HCT116 (cell line): ENCODE data around the gene FCMR. TPM values are rescaled to one million over a fixed set of nuclear protein-coding genes. Genes with fewer than 3 reads are reported as not detected.

Experiments used
- ATAC-seq: fragments of 200-7000 bp; cut with Tn5 transposase; 2 replicates; pipeline ENCODE4 v1.9.1; 2020; ENCODE audit warnings: mild to moderate bottlenecking, moderate library complexity
- BruUV-seq: library from RNA; stranded (reverse); fragments of 400-500 nt; replicated peaks from 2 replicates; lab custom pipeline; 2021; lab: Mats Ljungman, UMichigan
- CTCF ChIA-PET: fragments of 300-600 bp; sonication (Branson Sonifier 250); formaldehyde crosslinking; loops from one replicate; lab custom pipeline; 2021; ENCODE audit warnings: antibody characterized with exemption; lab: Charles Lee
- POLR2A ChIA-PET: fragments of 300-600, 350-600 bp; sonication (Branson Sonifier 250); formaldehyde crosslinking; loops from one replicate; lab custom pipeline; 2021; ENCODE audit warnings: antibody characterized with exemption; lab: Charles Lee
- RAD21 ChIA-PET, 2 experiments: fragments of 300-600 bp; sonication (Branson Sonifier 250); formaldehyde crosslinking; loops; one replicate each; lab custom pipeline; 2023; ENCODE audit warnings: low total read pairs in 2 of 2; ENCODE audit not compliant: uncharacterized antibody in 2 of 2, unreplicated experiment in 2 of 2, low non-redundant PET in 1 of 2; lab: Charles Lee
- DNase-seq: peaks from one replicate; pipeline ENCODE4 v3.0.0-alpha.2; 2010; ENCODE audit warnings: low read depth, low spot score
- H2AFZ ChIP-seq: fragments of 200-600 bp; shearing (Covaris generic), sonication (generic); 2 replicates; pipeline ENCODE4 v1.6.1; 2017; ENCODE audit warnings: low read depth, mixed run types, mixed read lengths, antibody characterized with exemption, low read length; ENCODE audit not compliant: poor library complexity, severe bottlenecking
- H3K27ac ChIP-seq: 2 replicates; pipeline ENCODE4 v1.5.1; 2012; ENCODE audit warnings: low read depth, low read length
- H3K27me3 ChIP-seq: fragments of 200-600 bp; sonication (generic); 2 replicates; pipeline ENCODE4 v1.6.1; 2016; ENCODE audit warnings: mixed run types, low read length, mixed read lengths; ENCODE audit not compliant: insufficient read depth
- H3K36me3 ChIP-seq, 2 experiments: fragments of 200-500 bp in 1 of 2; fragments of 200-600 bp in 1 of 2; sonication (Bioruptor generic) in 1 of 2; sonication (generic) in 1 of 2; 2 replicates each; pipeline versions ENCODE4 v1.5.1 to v1.6.1; 2014 to 2016; ENCODE audit warnings: low read length in 2 of 2, inconsistent platforms in 1 of 2, mixed read lengths in 1 of 2, mixed run types in 1 of 2; ENCODE audit not compliant: insufficient read depth in 2 of 2, control insufficient read depth in 1 of 2
- H3K4me1 ChIP-seq, 2 experiments: fragments of 200-600 bp in 1 of 2; sonication (generic) in 1 of 2; 2 replicates each; pipeline versions ENCODE4 v1.5.1 to v1.6.1; 2012 to 2017; ENCODE audit warnings: low read length in 2 of 2, inconsistent platforms in 1 of 2, mild to moderate bottlenecking in 1 of 2, mixed read lengths in 1 of 2, mixed run types in 1 of 2, moderate library complexity in 1 of 2; ENCODE audit not compliant: insufficient read depth in 2 of 2, control insufficient read depth in 1 of 2
- H3K4me2 ChIP-seq: fragments of 200-600 bp; sonication (generic); 2 replicates; pipeline ENCODE4 v1.6.1; 2017; ENCODE audit warnings: mixed run types, low read length, mixed read lengths
- H3K4me3 ChIP-seq, 2 experiments: fragments of 200-600 bp in 1 of 2; sonication (generic) in 1 of 2; replicated peaks in 1 of 2; 2 replicates each; pipeline ENCODE4 v1.5.1; 2011 to 2016; ENCODE audit warnings: low read length in 2 of 2, control low read depth in 1 of 2, low read depth in 1 of 2, mild to moderate bottlenecking in 1 of 2, mixed read lengths in 1 of 2, mixed run types in 1 of 2
- H3K79me2 ChIP-seq: fragments of 200-600 bp; sonication (generic); 2 replicates; pipeline ENCODE4 v1.6.1; 2017; ENCODE audit warnings: mild to moderate bottlenecking, mixed run types, low read length, moderate library complexity, mixed read lengths; ENCODE audit not compliant: insufficient read depth
- H3K9ac ChIP-seq: fragments of 200-600 bp; sonication (generic); 2 replicates; pipeline ENCODE4 v1.6.1; 2016; ENCODE audit warnings: low read length, mixed read lengths
- H3K9me2 ChIP-seq: fragments of 200-600 bp; sonication (generic), shearing (Covaris generic); 2 replicates; pipeline ENCODE4 v1.6.1; 2017; ENCODE audit warnings: mixed run types, mild to moderate bottlenecking, moderate library complexity; ENCODE audit not compliant: insufficient read depth
- H3K9me3 ChIP-seq, 2 experiments: fragments of 200-500 bp in 1 of 2; fragments of 200-600 bp in 1 of 2; sonication (Bioruptor generic) in 1 of 2; sonication (generic) in 1 of 2; 2 replicates each; pipeline ENCODE4 v1.6.1; 2014 to 2017; ENCODE audit warnings: low read length in 2 of 2, mixed read lengths in 2 of 2, inconsistent platforms in 1 of 2, low read depth in 1 of 2, mild to moderate bottlenecking in 1 of 2, mixed run types in 1 of 2, moderate library complexity in 1 of 2; ENCODE audit not compliant: control insufficient read depth in 1 of 2, insufficient read depth in 1 of 2
- H4K20me1 ChIP-seq: fragments of 200-600 bp; sonication (generic), shearing (Covaris generic); 2 replicates; pipeline ENCODE4 v1.6.1; 2017; ENCODE audit warnings: mixed run types, mild to moderate bottlenecking, moderate library complexity; ENCODE audit not compliant: insufficient read depth
- CBX3 ChIP-seq: IDR thresholded peaks from 2 replicates; pipeline ENCODE4 v1.6.1; 2012; ENCODE audit warnings: low read depth
- CEBPB ChIP-seq: IDR thresholded peaks from 2 replicates; pipeline ENCODE4 v1.6.1; 2012; ENCODE audit warnings: low read depth
- CTCF ChIP-seq, 3 experiments: fragments of 200-600 bp in 1 of 3; sonication (generic) in 1 of 3; IDR thresholded peaks in 2 of 3; conservative IDR thresholded peaks in 1 of 3; 2 replicates each; pipeline ENCODE4 v1.5.1; 2012 to 2017; ENCODE audit warnings: low read depth in 2 of 3, low read length in 2 of 3, antibody characterized with exemption in 1 of 3, borderline replicate concordance in 1 of 3, control low read depth in 1 of 3, mild to moderate bottlenecking in 1 of 3, mixed read lengths in 1 of 3, mixed run types in 1 of 3, moderate library complexity in 1 of 3; ENCODE audit not compliant: insufficient read depth in 1 of 3
- EGR1 ChIP-seq: IDR thresholded peaks from 2 replicates; pipeline ENCODE4 v1.6.1; 2012; ENCODE audit warnings: low read depth
- ELF1 ChIP-seq: IDR thresholded peaks from 2 replicates; pipeline ENCODE4 v1.6.1; 2012; ENCODE audit warnings: low read depth, borderline replicate concordance
- EZH2 ChIP-seq: fragments of 200-600 bp; sonication (generic); IDR thresholded peaks from 2 replicates; pipeline ENCODE4 v1.6.1; 2017; ENCODE audit warnings: antibody characterized with exemption, mixed run types
- EZH2phosphoT487 ChIP-seq: fragments of 200-600 bp; IDR thresholded peaks from 2 replicates; pipeline ENCODE4 v1.6.1; 2018; ENCODE audit warnings: antibody characterized with exemption, borderline replicate concordance
- FOSL1 ChIP-seq: IDR thresholded peaks from 2 replicates; pipeline ENCODE4 v1.6.1; 2012; ENCODE audit warnings: low read depth
- JUND ChIP-seq: IDR thresholded peaks from 2 replicates; pipeline ENCODE4 v1.6.1; 2012
- MAX ChIP-seq: IDR thresholded peaks from 2 replicates; pipeline ENCODE4 v1.6.1; 2012
- POLR2A ChIP-seq: IDR thresholded peaks from 2 replicates; pipeline ENCODE4 v1.7.0; 2011; ENCODE audit warnings: borderline replicate concordance; ENCODE audit not compliant: insufficient read depth, insufficient read length; ENCODE audit errors: extremely low read depth
- POLR2AphosphoS5 ChIP-seq: IDR thresholded peaks from 2 replicates; pipeline ENCODE4 v1.6.1; 2011; ENCODE audit warnings: mild to moderate bottlenecking, low read depth, low read length, moderate library complexity
- RAD21 ChIP-seq: IDR thresholded peaks from 2 replicates; pipeline ENCODE4 v1.6.1; 2012; ENCODE audit warnings: low read depth, mild to moderate bottlenecking
- REST ChIP-seq: IDR thresholded peaks from 2 replicates; pipeline ENCODE4 v1.6.1; 2012; ENCODE audit warnings: low read depth
- SIN3A ChIP-seq: IDR thresholded peaks from 2 replicates; pipeline ENCODE4 v1.6.1; 2012; ENCODE audit warnings: low read depth
- SP1 ChIP-seq: IDR thresholded peaks from 2 replicates; pipeline ENCODE4 v1.6.1; 2012; ENCODE audit warnings: low read depth
- SRF ChIP-seq: IDR thresholded peaks from 2 replicates; pipeline ENCODE4 v1.6.1; 2012; ENCODE audit warnings: low read depth
- TCF7L2 ChIP-seq: IDR thresholded peaks from 2 replicates; pipeline ENCODE4 v1.7.0; 2011; ENCODE audit warnings: borderline replicate concordance, inconsistent platforms; ENCODE audit not compliant: insufficient read depth, insufficient read length; ENCODE audit errors: extremely low read depth
- YY1 ChIP-seq: IDR thresholded peaks from 2 replicates; pipeline ENCODE4 v1.6.1; 2011; ENCODE audit warnings: low read length, low read depth, moderate library complexity, mild to moderate bottlenecking; ENCODE audit not compliant: insufficient replicate concordance; ENCODE audit errors: extremely low read depth
- ZFX ChIP-seq: fragments of 450-650 bp; IDR thresholded peaks from 2 replicates; pipeline ENCODE4 v1.6.1; 2017
- intact Hi-C: fragments of 100-400 bp; cut with micrococcal nuclease; formaldehyde crosslinking; loops from 2 replicates; pipeline ENCODE4 v1.10.0; 2022
- total RNA-seq: library from RNA; stranded (reverse); gene quantifications from one replicate; pipeline ENCODE4 v1.2.1, GENCODE V29; 2021; ENCODE audit not compliant: unreplicated experiment

FCMR gene
- total RNA-seq, 1 experiment from 2014 or later, result 0.61 TPM

- H2AFZ ChIP-seq, result no peak overlapping the region
- no peaks in the 10 kb centered on the region for H3K9me2 ChIP-seq
- BruUV-seq, result no TSS peak
- intact Hi-C loops, result no loop called here
- H3K27ac ChIP-seq, result no peak overlapping the region
- H3K9me3 ChIP-seq, result no peaks in the 10 kb centered on the region
- POLR2A ChIA-PET, result no interaction called here
- DNase-seq, result no peak
- CTCF ChIA-PET, result interaction anchor here (1.1 to 1.3 kb wide), 2 partner anchors 12 to 14 kb away, joined by 3 to 4 read pairs; no protein-coding TSS in a partner anchor
- no peaks in the 10 kb centered on the region for H3K4me1 ChIP-seq
- TF ChIP-seq TCF7L2 (no peak), ELF1 (no peak), YY1 (no peak), SRF (no peak), EZH2phosphoT487 (no peak), POLR2A (no peak), SP1 (no peak), MAX (no peak), EZH2 (no peak), SIN3A (no peak), RAD21 (no peak), CBX3 (no peak), JUND (no peak), ZFX (no peak), FOSL1 (no peak), CTCF (IDR thresholded peaks at IDR 0.05 in 2 of 3, conservative IDR thresholded peaks at IDR 0.05 in 1 of 3; ENCODE audit: borderline replicate concordance in 1 of 3, insufficient read depth in 1 of 3, low read depth in 2 of 3, low read length in 2 of 3) (no peak), CEBPB (no peak), POLR2AphosphoS5 (no peak), REST (no peak), EGR1 (no peak)
- no peak overlapping the region for H3K4me2 ChIP-seq
- no peaks in the 10 kb centered on the region for H4K20me1 ChIP-seq
- no peak overlapping the region for H3K4me3 ChIP-seq
- H3K79me2 ChIP-seq, result no peaks in the 10 kb centered on the region
- no peak overlapping the region for H3K9ac ChIP-seq
- ATAC-seq, result no peak
- H3K36me3 ChIP-seq, result no peaks in the 10 kb centered on the region
- RAD21 ChIA-PET, result no interaction called here
- H3K27me3 ChIP-seq, result peaks cover 11% of the 10 kb centered on the region; the same call in 1 of the 2 replicates
Measured at GRCh38 chr1:206947255-206947654, 25.5 kb upstream of the FCMR start.
